ENCODE data around the gene TTC39A. TPM values are rescaled to one million over a fixed set of nuclear protein-coding genes. Genes with fewer than 3 reads are reported as not detected.

Gene TTC39A
- total RNA-seq, 1 donor from 2014 or later: 0.95 TPM

DNA sequence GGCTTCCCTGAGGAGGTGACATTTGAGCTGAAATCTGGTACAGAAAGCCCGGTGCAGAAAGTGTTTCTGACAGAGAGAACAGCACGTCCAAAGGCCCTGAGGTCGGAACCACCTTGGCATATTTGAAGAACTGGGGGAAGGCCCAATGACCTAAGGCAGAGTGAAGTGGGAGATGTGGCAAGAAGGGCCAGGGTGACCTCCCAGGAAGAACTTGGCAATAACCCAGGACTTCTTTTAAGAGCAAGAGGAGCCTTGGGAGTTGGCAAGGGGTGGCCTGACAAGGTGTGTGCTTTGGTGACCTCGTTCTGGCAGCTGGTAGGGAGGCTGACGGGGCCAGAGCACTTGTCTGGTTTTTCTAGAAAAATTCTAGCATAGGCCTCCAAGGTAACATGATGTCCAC is 23.4 kb downstream of the TTC39A start:
- H3K27ac Mint-ChIP-seq (ENCODE audit: unreplicated experiment): no peak overlapping the region
- H3K27me3 Mint-ChIP-seq (ENCODE audit: unreplicated experiment): peaks cover 8% of the 10 kb centered on the region
- TF ChIP-seq, protein P1, sequence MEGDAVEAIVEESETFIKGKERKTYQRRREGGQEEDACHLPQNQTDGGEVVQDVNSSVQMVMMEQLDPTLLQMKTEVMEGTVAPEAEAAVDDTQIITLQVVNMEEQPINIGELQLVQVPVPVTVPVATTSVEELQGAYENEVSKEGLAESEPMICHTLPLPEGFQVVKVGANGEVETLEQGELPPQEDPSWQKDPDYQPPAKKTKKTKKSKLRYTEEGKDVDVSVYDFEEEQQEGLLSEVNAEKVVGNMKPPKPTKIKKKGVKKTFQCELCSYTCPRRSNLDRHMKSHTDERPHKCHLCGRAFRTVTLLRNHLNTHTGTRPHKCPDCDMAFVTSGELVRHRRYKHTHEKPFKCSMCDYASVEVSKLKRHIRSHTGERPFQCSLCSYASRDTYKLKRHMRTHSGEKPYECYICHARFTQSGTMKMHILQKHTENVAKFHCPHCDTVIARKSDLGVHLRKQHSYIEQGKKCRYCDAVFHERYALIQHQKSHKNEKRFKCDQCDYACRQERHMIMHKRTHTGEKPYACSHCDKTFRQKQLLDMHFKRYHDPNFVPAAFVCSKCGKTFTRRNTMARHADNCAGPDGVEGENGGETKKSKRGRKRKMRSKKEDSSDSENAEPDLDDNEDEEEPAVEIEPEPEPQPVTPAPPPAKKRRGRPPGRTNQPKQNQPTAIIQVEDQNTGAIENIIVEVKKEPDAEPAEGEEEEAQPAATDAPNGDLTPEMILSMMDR (IDR thresholded peaks at IDR 0.05; ENCODE audit: unreplicated experiment): no peak
- no peaks in the 10 kb centered on the region for H3K36me3 Mint-ChIP-seq (ENCODE audit: low read depth, unreplicated experiment)
- DNase-seq (ENCODE audit: low spot score): no peak
- H3K4me1 Mint-ChIP-seq (ENCODE audit: unreplicated experiment): peaks cover 18% of the 10 kb centered on the region
- no peak overlapping the region for H3K4me3 Mint-ChIP-seq (ENCODE audit: unreplicated experiment)
- no peaks in the 10 kb centered on the region for H3K9me3 Mint-ChIP-seq (ENCODE audit: unreplicated experiment)

GRCh38 chr1:51305371-51305823 is 25.0 kb downstream of the TTC39A start:
- Mint-ChIP-seq H3K27me3 (ENCODE audit: unreplicated experiment) (peaks cover 3% of the 10 kb centered on the region), H3K9me3 (ENCODE audit: unreplicated experiment) (no peaks in the 10 kb centered on the region), H3K36me3 (ENCODE audit: low read depth, unreplicated experiment) (peaks cover 4% of the 10 kb centered on the region), H3K27ac (ENCODE audit: unreplicated experiment) (no peak overlapping the region), H3K4me1 (ENCODE audit: unreplicated experiment) (peaks cover 4% of the 10 kb centered on the region), H3K4me3 (ENCODE audit: unreplicated experiment) (no peak overlapping the region)
- TF ChIP-seq, protein P1 (IDR thresholded peaks at IDR 0.05; ENCODE audit: unreplicated experiment): no peak
- no peak for DNase-seq (ENCODE audit: low spot score)

- no peaks in the 10 kb centered on the region for H3K9me3 Mint-ChIP-seq (ENCODE audit: unreplicated experiment)
- peaks cover 4% of the 10 kb centered on the region for H3K36me3 Mint-ChIP-seq (ENCODE audit: low read depth, unreplicated experiment)
- no peak overlapping the region for H3K27ac Mint-ChIP-seq (ENCODE audit: unreplicated experiment)
Measured at GRCh38 chr1:51304360-51304759, 26.0 kb downstream of the TTC39A start.

GRCh38 chr1:51303751-51304251 is 26.6 kb downstream of the TTC39A start:
- no peak for DNase-seq (ENCODE audit: low spot score)
- TF ChIP-seq, protein P1 (IDR thresholded peaks at IDR 0.05; ENCODE audit: unreplicated experiment): no peak
- H3K4me3 Mint-ChIP-seq (ENCODE audit: unreplicated experiment): no peak overlapping the region
- H3K27ac Mint-ChIP-seq (ENCODE audit: unreplicated experiment): no peak overlapping the region
- H3K27me3 Mint-ChIP-seq (ENCODE audit: unreplicated experiment): peaks cover 3% of the 10 kb centered on the region
- peaks cover 4% of the 10 kb centered on the region for H3K36me3 Mint-ChIP-seq (ENCODE audit: low read depth, unreplicated experiment)
- no peaks in the 10 kb centered on the region for H3K9me3 Mint-ChIP-seq (ENCODE audit: unreplicated experiment)
- H3K4me1 Mint-ChIP-seq (ENCODE audit: unreplicated experiment): peaks cover 4% of the 10 kb centered on the region

More at GRCh38 chr1:51304360-51304759, 26.0 kb downstream of the TTC39A start:
- Mint-ChIP-seq H3K4me1 (ENCODE audit: unreplicated experiment) (peaks cover 4% of the 10 kb centered on the region), H3K4me3 (ENCODE audit: unreplicated experiment) (no peak overlapping the region), H3K27me3 (ENCODE audit: unreplicated experiment) (peaks cover 3% of the 10 kb centered on the region)
- TF ChIP-seq, protein P1 (IDR thresholded peaks at IDR 0.05; ENCODE audit: unreplicated experiment): no peak
- DNase-seq (ENCODE audit: low spot score): no peak

DNA sequence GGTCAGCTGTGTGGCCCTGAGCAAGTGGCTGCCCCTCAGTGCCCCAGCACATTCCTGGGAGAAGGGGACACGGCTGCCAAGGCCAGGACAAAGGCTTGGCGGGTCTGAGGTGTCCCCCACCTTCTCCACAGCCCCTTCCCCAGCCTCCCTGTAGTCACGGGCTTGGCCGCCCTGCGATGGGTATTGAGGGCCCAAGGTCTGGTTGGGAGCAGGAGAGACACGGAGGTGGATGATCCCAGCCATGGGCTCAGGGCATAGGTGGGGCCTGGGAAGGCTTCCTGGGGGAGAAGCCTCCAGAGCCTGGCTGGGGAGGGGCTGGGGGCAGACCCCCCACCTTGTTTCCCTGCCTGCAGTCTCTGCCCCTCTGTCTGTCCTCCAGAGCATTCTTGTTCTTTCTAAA is 27.0 kb downstream of the TTC39A start:
- Mint-ChIP-seq H3K27me3 (ENCODE audit: unreplicated experiment) (peaks cover 3% of the 10 kb centered on the region), H3K4me1 (ENCODE audit: unreplicated experiment) (peaks cover 6% of the 10 kb centered on the region), H3K27ac (ENCODE audit: unreplicated experiment) (no peak overlapping the region), H3K36me3 (ENCODE audit: low read depth, unreplicated experiment) (peaks cover 4% of the 10 kb centered on the region), H3K9me3 (ENCODE audit: unreplicated experiment) (no peaks in the 10 kb centered on the region), H3K4me3 (ENCODE audit: unreplicated experiment) (no peak overlapping the region)
- no peak for DNase-seq (ENCODE audit: low spot score)
- TF ChIP-seq, protein P1 (IDR thresholded peaks at IDR 0.05; ENCODE audit: unreplicated experiment): no peak
